Loucy (cell line): Measurements from ENCODE around the gene GNAI3.

Source experiments
- CTCF ChIP-seq: fragments of 200-600 bp; sonication (generic); conservative IDR thresholded peaks from 2 replicates; pipeline ENCODE4 v1.5.1; 2014; ENCODE audit warnings: mild to moderate bottlenecking, antibody characterized with exemption, low read length
- EZH2phosphoT487 ChIP-seq: fragments of 200-600 bp; IDR thresholded peaks from 2 replicates; pipeline ENCODE4 v1.6.1; 2018; ENCODE audit warnings: antibody characterized with exemption, mild to moderate bottlenecking, moderate library complexity, borderline replicate concordance

GRCh38 chr1:109523706-109524105 is 24.7 kb upstream of the GNAI3 start:
- TF ChIP-seq CTCF: no peak
- TF ChIP-seq EZH2phosphoT487: no peak
